ENCODE results near the gene MTUS2. TPM values are rescaled to one million over a fixed set of nuclear protein-coding genes. Genes with fewer than 3 reads are reported as not detected.
"Not testable (repeated sequence)": the region's sequence is repeated elsewhere in the genome, so short reads cannot be mapped to it uniquely, and the experiment has no call there.

Gene MTUS2
- total RNA-seq, 2 donors from 2014 or later: 0.02 TPM; not detected in 1

DNA sequence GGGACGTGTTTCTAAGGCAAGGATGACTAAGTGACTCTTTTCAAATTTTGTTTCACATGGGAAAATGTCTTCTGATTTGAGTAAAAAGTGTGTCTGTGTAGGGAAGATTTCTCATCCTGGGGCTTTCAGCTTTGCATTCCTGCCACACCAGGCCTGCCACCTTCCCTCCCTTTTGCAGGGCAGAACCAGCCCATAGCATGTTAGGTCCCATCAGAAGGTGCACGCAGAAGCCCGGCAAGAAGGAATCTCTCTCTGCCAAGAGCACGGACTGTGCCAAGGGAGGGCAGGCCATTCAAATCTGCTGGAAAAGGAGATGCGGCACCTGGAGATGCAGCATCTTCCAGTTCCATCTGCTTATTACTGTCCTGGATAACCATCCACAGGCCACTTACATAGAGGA, 563.3 kb downstream of the MTUS2 start:
- DNase-seq (no peak), ATAC-seq (replicated peaks in 1 of 2) (no peak)
- H3K4me1 Mint-ChIP-seq (ENCODE audit: low read depth): no peaks in the 10 kb centered on the region
- H3K27ac Mint-ChIP-seq: no peak overlapping the region
- H3K36me3 Mint-ChIP-seq (ENCODE audit: insufficient read depth in 2 of 2): peaks cover 0 to 3% of the 10 kb centered on the region in 2 donors
- no peak overlapping the region for H3K4me3 Mint-ChIP-seq
- H3K9me3 Mint-ChIP-seq: peaks cover 7% of the 10 kb centered on the region in 2 donors
- H3K27me3 Mint-ChIP-seq (ENCODE audit: low read depth): peaks cover 19% of the 10 kb centered on the region

DNA sequence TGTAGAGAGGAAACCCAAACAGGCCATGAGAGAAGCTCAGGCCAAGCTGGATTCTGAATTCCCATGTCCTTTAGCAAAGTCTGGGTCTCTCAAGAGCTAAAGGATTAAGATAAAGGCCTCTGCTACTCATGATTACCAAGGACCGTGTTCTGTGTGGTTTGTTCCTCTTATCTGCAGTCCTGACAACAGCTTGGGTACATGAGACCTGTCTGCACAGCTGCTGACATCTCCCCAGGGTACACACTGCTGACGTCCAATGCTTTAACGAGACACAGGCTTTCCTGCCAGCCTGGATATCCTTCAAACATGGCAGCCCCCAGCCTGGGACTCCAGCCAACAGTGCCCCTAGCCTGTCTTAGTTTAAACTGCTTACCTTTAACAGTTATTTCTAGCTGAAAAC, 564.3 kb downstream of the MTUS2 start:
- no peak for DNase-seq
- Mint-ChIP-seq H3K4me3 (no peak overlapping the region), H3K27me3 (ENCODE audit: low read depth) (peaks cover 11% of the 10 kb centered on the region), H3K4me1 (ENCODE audit: low read depth) (no peaks in the 10 kb centered on the region), H3K27ac (no peak overlapping the region), H3K9me3 (peaks cover under 1 to 3% of the 10 kb centered on the region in 2 donors), H3K36me3 (ENCODE audit: insufficient read depth in 2 of 2) (no peaks in the 10 kb centered on the region)
- ATAC-seq (replicated peaks in 1 of 2): no peak

DNA sequence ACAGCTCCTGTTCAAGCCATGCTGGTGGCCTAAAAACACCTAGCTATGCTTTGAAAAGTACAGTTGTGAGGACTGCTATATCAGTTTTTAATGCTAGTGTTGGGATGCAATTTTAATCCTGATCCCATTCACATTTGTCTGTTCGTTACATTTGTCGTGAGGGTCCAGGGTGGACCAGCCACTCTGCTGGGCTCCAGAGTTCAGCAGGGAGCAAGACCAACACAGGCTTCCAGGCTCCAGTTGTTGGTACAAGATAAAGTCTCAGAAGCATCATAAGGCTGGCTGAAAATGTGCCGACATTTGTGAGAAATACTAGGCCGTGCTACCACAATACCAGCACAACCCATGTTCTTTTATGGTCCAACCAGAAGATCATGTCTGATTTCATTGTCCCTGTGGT, 564.7 kb downstream of the MTUS2 start:
- no peaks in the 10 kb centered on the region for H3K36me3 Mint-ChIP-seq (ENCODE audit: insufficient read depth in 2 of 2)
- peaks cover 10% of the 10 kb centered on the region for H3K27me3 Mint-ChIP-seq (ENCODE audit: low read depth)
- no peaks in the 10 kb centered on the region for H3K4me1 Mint-ChIP-seq (ENCODE audit: low read depth)
- H3K27ac Mint-ChIP-seq: no peak overlapping the region
- H3K9me3 Mint-ChIP-seq: peaks cover 0 to 2% of the 10 kb centered on the region in 2 donors
- H3K4me3 Mint-ChIP-seq: no peak overlapping the region
- DNase-seq (no peak), ATAC-seq (replicated peaks in 1 of 2) (no peak)

DNA sequence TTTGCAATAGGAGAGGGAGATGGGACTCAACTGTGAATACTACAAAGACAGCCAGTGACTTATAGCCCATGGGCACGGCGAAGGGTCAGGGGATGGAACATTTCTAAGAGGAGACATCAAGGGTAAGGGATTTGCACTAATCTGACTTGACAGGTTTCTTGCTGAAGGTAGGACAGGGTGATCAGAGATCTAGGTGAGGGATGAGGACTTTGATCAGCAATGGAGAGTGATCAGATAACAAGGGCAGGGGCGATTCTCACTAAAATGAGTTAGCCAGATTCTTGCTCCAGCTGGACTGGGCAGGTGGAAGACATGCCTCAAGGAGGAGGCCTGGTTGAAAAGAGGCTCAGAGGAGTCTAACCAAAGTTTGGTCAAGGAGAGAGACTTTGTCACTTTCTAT, 566.1 kb downstream of the MTUS2 start:
- Mint-ChIP-seq H3K4me3 (no peak overlapping the region), H3K4me1 (ENCODE audit: low read depth) (no peaks in the 10 kb centered on the region), H3K27me3 (ENCODE audit: low read depth) (peaks cover 5% of the 10 kb centered on the region), H3K9me3 (no peaks in the 10 kb centered on the region), H3K36me3 (ENCODE audit: insufficient read depth in 2 of 2) (no peaks in the 10 kb centered on the region), H3K27ac (no peak overlapping the region)
- no peak for DNase-seq
- ATAC-seq (replicated peaks in 1 of 2): no peak

DNA sequence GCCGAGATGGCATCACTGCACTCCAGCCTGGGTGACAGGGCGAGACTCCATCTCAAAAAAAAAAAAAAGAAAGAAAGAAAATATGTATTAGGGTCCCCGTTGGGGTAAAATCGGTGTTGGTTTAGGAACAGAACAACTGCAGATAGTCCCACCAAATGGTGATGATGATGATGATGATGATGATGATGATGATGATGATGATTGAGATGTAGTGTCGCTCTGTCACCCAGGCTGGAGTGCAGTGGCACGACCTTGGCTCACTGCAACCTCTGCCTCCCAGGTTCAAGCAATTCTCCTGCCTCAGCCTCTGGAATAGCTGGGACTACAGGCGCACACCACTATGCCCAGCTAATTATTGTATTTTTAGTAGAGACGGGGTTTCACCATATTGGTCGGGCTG, 570.5 kb downstream of the MTUS2 start:
- not testable (repeated sequence) for DNase-seq; H3K4me1 Mint-ChIP-seq (ENCODE audit: low read depth); H3K27ac Mint-ChIP-seq; H3K4me3 Mint-ChIP-seq; H3K36me3 Mint-ChIP-seq (ENCODE audit: insufficient read depth in 2 of 2); ATAC-seq (replicated peaks in 1 of 2); H3K9me3 Mint-ChIP-seq
- peaks cover 13% of the 10 kb centered on the region for H3K27me3 Mint-ChIP-seq (ENCODE audit: low read depth)

DNA sequence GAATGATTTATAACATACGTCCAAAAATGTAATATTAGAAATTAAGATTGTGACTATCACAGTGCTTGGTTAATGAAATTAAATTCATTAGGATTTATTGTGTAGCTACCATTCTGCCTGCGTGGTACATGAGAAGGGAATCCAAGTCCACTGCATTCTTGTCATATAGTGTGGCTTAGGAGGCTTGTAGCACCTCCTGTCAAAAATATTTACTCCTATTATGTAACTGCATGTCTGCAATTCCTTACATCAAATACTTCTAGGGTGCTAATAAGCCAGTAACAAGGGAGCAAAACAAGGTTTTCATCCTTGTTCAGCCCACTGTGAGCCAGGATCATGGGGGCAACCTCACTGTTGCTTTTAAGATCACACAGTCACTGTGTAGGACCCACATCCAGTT, 576.3 kb downstream of the MTUS2 start:
- no peak overlapping the region for H3K27ac Mint-ChIP-seq
- no peaks in the 10 kb centered on the region for H3K4me1 Mint-ChIP-seq (ENCODE audit: low read depth)

DNA sequence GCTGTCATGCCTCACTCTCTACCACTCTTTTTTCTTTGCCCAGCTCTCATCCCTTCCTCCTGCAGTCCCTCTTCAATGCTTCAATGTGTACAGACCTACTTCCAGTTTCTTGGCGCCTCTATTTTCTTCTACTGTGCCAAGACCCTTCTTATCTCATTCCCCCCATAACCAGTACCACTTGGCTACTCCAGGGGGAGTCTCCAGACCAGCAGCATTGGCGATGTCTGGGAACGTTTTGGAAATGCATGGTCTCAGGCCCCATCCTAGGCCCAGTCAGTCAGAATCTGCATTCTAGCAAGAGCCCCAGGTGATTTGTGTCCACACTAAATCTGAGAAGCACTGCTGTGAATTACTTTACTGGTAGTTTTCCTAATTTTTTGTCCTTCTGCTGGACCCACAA, 577.1 kb downstream of the MTUS2 start:
- peaks cover 19% of the 10 kb centered on the region for H3K27me3 Mint-ChIP-seq (ENCODE audit: low read depth)
- ATAC-seq (replicated peaks in 1 of 2): no peak

More for the DNA sequence above, 576.3 kb downstream of the MTUS2 start:
- Mint-ChIP-seq H3K27me3 (ENCODE audit: low read depth) (peaks cover 22% of the 10 kb centered on the region), H3K4me3 (no peak overlapping the region), H3K36me3 (ENCODE audit: insufficient read depth in 2 of 2) (no peaks in the 10 kb centered on the region), H3K9me3 (no peaks in the 10 kb centered on the region)
- ATAC-seq (replicated peaks in 1 of 2): no peak
- no peak for DNase-seq

DNA sequence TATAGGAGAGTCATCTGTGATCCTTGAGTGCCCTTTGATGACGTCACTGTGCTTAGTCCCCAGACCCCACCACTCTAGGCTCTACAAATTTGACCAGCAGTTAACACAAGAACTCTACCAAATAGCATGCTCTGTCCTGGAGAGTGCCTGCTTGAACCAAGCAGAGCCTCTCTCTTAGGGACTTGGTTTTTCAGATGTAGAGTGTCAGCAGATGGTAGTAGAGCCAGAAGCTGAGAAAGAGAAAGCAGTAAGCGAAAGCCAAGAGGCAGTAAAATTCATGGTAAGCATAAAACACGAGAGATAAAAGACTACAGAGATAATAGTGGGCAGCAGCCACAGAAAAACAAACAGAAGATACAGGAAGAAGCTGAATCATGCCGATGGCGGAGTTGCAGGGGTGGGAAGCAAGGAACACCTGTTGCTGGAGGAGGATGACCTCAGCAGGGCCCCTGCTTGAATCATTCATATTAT, 582.1 kb downstream of the MTUS2 start:
- Mint-ChIP-seq H3K27me3 (ENCODE audit: low read depth) (peaks cover 12% of the 10 kb centered on the region), H3K4me1 (ENCODE audit: low read depth) (no peaks in the 10 kb centered on the region), H3K36me3 (ENCODE audit: insufficient read depth in 2 of 2) (no peaks in the 10 kb centered on the region), H3K4me3 (no peak overlapping the region), H3K27ac (no peak overlapping the region), H3K9me3 (no peaks in the 10 kb centered on the region)
- DNase-seq (no peak), ATAC-seq (replicated peaks in 1 of 2) (no peak)

More for the DNA sequence above, 577.1 kb downstream of the MTUS2 start:
- H3K36me3 Mint-ChIP-seq (ENCODE audit: insufficient read depth in 2 of 2): no peaks in the 10 kb centered on the region
- no peaks in the 10 kb centered on the region for H3K9me3 Mint-ChIP-seq
- no peak overlapping the region for H3K27ac Mint-ChIP-seq
- no peaks in the 10 kb centered on the region for H3K4me1 Mint-ChIP-seq (ENCODE audit: low read depth)
- H3K4me3 Mint-ChIP-seq: no peak overlapping the region
- DNase-seq: no peak

DNA sequence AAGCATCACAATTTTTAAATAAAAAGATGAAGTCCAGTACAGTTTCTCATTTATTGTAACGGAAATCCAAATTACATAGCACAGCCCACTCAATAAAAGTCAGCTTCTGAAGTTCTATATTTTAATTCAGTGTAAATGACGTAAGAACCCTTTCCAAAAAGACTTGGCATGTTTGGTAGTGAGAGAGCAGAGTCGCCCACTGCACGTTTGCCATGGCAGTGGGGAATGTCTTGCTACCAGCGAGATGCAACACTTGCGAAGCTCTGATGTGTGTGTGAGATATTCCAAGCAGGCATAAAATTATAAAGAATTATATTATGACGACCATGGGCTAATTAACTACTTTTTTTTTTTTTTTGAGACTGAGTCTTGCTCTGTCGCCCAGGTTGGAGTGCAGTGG, 585.3 kb downstream of the MTUS2 start:
- DNase-seq (no peak), ATAC-seq (replicated peaks in 1 of 2) (no peak)
- no peaks in the 10 kb centered on the region for H3K4me1 Mint-ChIP-seq (ENCODE audit: low read depth)
- H3K4me3 Mint-ChIP-seq: no peak overlapping the region
- no peaks in the 10 kb centered on the region for H3K9me3 Mint-ChIP-seq
- H3K27ac Mint-ChIP-seq: no peak overlapping the region
- no peaks in the 10 kb centered on the region for H3K36me3 Mint-ChIP-seq (ENCODE audit: insufficient read depth in 2 of 2)
- peaks cover 6% of the 10 kb centered on the region for H3K27me3 Mint-ChIP-seq (ENCODE audit: low read depth)

DNA sequence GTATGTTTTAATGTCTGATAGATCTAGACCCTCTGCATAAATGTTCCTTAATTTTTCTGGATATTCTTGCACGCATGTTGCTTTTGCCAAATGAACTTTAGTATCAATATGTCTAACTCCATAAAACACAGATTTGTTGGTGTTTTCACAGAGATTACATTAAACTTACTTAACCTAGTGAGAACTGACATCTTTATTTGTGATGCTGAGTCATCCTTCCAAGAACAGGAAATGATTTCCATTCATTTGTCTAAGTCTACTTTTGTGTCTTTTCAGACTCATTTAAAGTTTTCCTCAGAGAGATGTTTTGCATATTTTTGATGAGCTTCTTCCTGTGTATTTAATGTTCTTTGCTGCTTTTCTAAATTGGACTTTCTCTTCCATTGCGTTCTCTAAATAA, 591.3 kb downstream of the MTUS2 start:
- no peak for DNase-seq
- H3K9me3 Mint-ChIP-seq: peaks cover 0 to 3% of the 10 kb centered on the region in 2 donors
- ATAC-seq (replicated peaks in 1 of 2): no peak
- peaks cover 7% of the 10 kb centered on the region for H3K4me1 Mint-ChIP-seq (ENCODE audit: low read depth)
- H3K27me3 Mint-ChIP-seq (ENCODE audit: low read depth): no peaks in the 10 kb centered on the region
- no peak overlapping the region for H3K27ac Mint-ChIP-seq
- no peaks in the 10 kb centered on the region for H3K36me3 Mint-ChIP-seq (ENCODE audit: insufficient read depth in 2 of 2)
- no peak overlapping the region for H3K4me3 Mint-ChIP-seq

DNA sequence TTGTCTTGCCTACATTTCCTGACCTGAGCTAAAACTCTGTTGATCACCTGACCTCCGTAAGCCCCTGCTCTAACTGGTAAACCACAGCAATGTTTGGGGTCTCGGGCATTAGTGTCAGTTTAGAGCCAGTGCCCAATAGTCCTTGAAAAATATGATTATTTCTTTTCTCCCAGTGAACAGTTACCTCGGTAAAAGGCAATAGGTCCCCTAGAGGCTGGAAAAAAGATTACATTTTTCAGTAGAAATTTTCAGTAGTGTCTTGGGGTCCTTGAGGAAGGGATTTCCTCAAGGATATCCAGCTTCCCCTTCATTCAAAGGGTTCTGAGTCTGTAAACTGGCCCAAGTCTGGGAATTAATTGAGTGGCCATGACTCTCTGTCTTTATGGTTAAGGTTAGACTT, 597.9 kb downstream of the MTUS2 start:
- peaks cover 0 to under 1% of the 10 kb centered on the region in 2 donors for H3K9me3 Mint-ChIP-seq
- no peak for ATAC-seq (replicated peaks in 1 of 2)
- no peak overlapping the region for H3K4me3 Mint-ChIP-seq
- H3K27me3 Mint-ChIP-seq (ENCODE audit: low read depth): peaks cover 8% of the 10 kb centered on the region
- no peaks in the 10 kb centered on the region for H3K36me3 Mint-ChIP-seq (ENCODE audit: insufficient read depth in 2 of 2)
- DNase-seq: no peak
- H3K4me1 Mint-ChIP-seq (ENCODE audit: low read depth): no peaks in the 10 kb centered on the region
- H3K27ac Mint-ChIP-seq: no peak overlapping the region

DNA sequence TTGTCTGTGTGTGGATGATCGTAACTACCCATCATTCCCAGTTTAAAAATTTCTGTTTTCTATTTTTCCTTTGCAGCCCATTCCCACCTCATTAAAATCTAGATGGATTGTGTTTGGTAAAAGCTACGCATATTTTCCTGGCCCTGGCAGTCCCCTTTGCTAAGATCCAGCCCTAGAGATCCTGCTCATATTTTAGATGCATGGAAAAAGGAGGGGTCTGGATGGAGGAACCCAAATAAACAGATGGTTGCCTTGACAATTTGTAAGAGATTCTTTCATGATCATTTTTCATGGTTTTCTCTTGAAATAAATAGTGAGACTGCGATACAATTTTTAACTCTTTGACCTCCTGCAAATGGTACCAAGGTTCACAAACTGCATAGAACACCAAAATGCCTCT, 601.0 kb downstream of the MTUS2 start:
- no peak overlapping the region for H3K27ac Mint-ChIP-seq
- ATAC-seq (replicated peaks in 1 of 2) (no peak), DNase-seq (no peak)
- peaks cover 17% of the 10 kb centered on the region for H3K27me3 Mint-ChIP-seq (ENCODE audit: low read depth)
- no peaks in the 10 kb centered on the region for H3K36me3 Mint-ChIP-seq (ENCODE audit: insufficient read depth in 2 of 2)
- no peaks in the 10 kb centered on the region for H3K4me1 Mint-ChIP-seq (ENCODE audit: low read depth)
- H3K9me3 Mint-ChIP-seq: no peaks in the 10 kb centered on the region
- no peak overlapping the region for H3K4me3 Mint-ChIP-seq

DNA sequence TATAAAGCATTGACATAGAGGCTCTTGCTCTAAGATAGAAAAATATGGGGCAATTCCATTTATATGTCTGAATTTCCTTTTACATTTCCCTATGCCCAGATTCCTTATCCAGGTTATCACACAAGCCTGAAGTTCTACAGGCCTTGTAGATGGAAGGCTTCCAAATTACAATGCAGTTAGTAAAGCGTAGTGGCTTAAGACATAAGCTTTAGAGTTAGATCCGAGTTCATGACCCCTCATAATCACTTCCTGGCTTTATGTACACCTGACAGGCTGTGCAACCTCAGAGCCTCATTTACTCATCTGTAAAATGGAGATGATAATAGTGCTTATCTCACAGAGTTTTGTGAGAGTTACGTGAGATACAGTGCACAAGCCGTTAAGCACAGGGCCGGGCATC, 601.9 kb downstream of the MTUS2 start:
- Mint-ChIP-seq H3K27me3 (ENCODE audit: low read depth) (peaks cover 26% of the 10 kb centered on the region), H3K36me3 (ENCODE audit: insufficient read depth in 2 of 2) (no peaks in the 10 kb centered on the region), H3K4me1 (ENCODE audit: low read depth) (no peaks in the 10 kb centered on the region), H3K9me3 (no peaks in the 10 kb centered on the region), H3K4me3 (no peak overlapping the region), H3K27ac (no peak overlapping the region)
- ATAC-seq (replicated peaks in 1 of 2): no peak
- DNase-seq: no peak

DNA sequence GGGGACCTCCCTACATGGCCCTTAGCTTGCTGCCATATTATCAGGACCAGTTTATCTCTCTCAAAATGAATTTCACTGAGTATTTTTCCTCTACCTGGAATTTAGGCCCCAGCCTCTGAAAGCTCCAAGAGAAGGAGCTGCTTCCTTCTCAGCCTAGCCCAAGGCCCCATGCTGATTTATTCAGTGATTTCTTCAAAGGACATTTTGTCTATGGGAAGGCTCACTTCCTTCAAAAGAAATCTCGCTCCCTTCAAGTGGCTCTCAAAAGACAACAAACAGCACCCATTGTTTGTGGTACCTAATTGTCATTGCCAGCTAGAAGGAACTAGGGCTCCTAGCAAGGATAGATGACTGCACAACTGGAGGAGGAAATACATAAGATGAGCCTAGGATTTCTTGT, 602.9 kb downstream of the MTUS2 start:
- H3K4me1 Mint-ChIP-seq (ENCODE audit: low read depth): no peaks in the 10 kb centered on the region
- no peak for ATAC-seq (replicated peaks in 1 of 2)
- no peaks in the 10 kb centered on the region for H3K36me3 Mint-ChIP-seq (ENCODE audit: insufficient read depth in 2 of 2)
- no peaks in the 10 kb centered on the region for H3K9me3 Mint-ChIP-seq
- H3K27me3 Mint-ChIP-seq (ENCODE audit: low read depth): peaks cover 32% of the 10 kb centered on the region
- H3K4me3 Mint-ChIP-seq: no peak overlapping the region
- no peak overlapping the region for H3K27ac Mint-ChIP-seq
- DNase-seq: no peak

Data from activated T-cell treated with anti-CD3 and anti-CD28 coated beads, Interleukin-2, amount 50 U/mL, for 72 hours (primary cell).